H1 (cell line): ENCODE measurements around the gene RNF114. TPM values are rescaled to one million over a fixed set of nuclear protein-coding genes. Genes with fewer than 3 reads are reported as not detected.

Source experiments
- CTCF ChIA-PET: fragments of 300-600 bp; sonication (Branson Sonifier 250); formaldehyde crosslinking; loops from one replicate; lab custom pipeline; 2021; ENCODE audit not compliant: partially characterized antibody; lab: Charles Lee
- POLR2A ChIA-PET: fragments of 300-600 bp; sonication (Branson Sonifier 250); formaldehyde crosslinking; loops from one replicate; lab custom pipeline; 2021; ENCODE audit warnings: inconsistent platforms; ENCODE audit not compliant: partially characterized antibody; lab: Charles Lee
- DNase-seq, 2 experiments: peaks; one replicate each; pipeline versions ENCODE4 v3.0.0 to v3.0.0-alpha.2; 2010 to 2022; ENCODE audit warnings: low spot score in 2 of 2, low read depth in 1 of 2, mixed read lengths in 1 of 2
- FAIRE-seq: peaks from 2 replicates; lab custom pipeline; 2011; peaks lifted over from hg19 to GRCh38; lab: Jason Lieb, UNC
- H2AFZ ChIP-seq: 2 replicates; pipeline ENCODE4 v1.8.1; 2012; ENCODE audit warnings: low read length, inconsistent platforms
- H2AK5ac ChIP-seq: 2 replicates; pipeline ENCODE4 v1.6.1; 2013; ENCODE audit warnings: low read depth, low read length
- H2BK120ac ChIP-seq: replicated peaks from 2 replicates; pipeline ENCODE3; 2013; ENCODE audit warnings: low read depth, low read length, inconsistent platforms
- H2BK12ac ChIP-seq: 2 replicates; pipeline ENCODE4 v1.6.1; 2013; ENCODE audit warnings: low read depth, low read length
- H2BK15ac ChIP-seq: 2 replicates; pipeline ENCODE4 v1.6.1; 2013; ENCODE audit warnings: low read length
- H2BK20ac ChIP-seq: 2 replicates; pipeline ENCODE4 v1.6.1; 2013; ENCODE audit warnings: low read length
- H2BK5ac ChIP-seq: 2 replicates; pipeline ENCODE4 v1.6.1; 2013; ENCODE audit warnings: low read depth, low read length
- H3K14ac ChIP-seq: 2 replicates; pipeline ENCODE4 v1.6.1; 2013; ENCODE audit warnings: inconsistent platforms; ENCODE audit not compliant: insufficient read length
- H3K18ac ChIP-seq: 2 replicates; pipeline ENCODE4 v1.6.1; 2013; ENCODE audit warnings: low read length; ENCODE audit errors: extremely low read depth
- H3K23ac ChIP-seq: 2 replicates; pipeline ENCODE4 v1.6.1; 2013; ENCODE audit warnings: inconsistent platforms; ENCODE audit not compliant: insufficient read length
- H3K23me2 ChIP-seq: 2 replicates; pipeline ENCODE4 v1.6.1; 2013; ENCODE audit warnings: low read depth, low read length
- H3K27ac ChIP-seq: 2 replicates; pipeline ENCODE4 v1.6.1; 2011; ENCODE audit warnings: low read depth, low read length, inconsistent platforms
- H3K27me3 ChIP-seq, 4 experiments: replicated peaks in 1 of 4; 1 replicate in 1 of 4; 2 replicates in 3 of 4; pipeline versions ENCODE4 v1.6.1 to v1.8.1; 2011 to 2013; ENCODE audit warnings: low read length in 3 of 4, mild to moderate bottlenecking in 3 of 4, inconsistent platforms in 2 of 4, mixed read lengths in 2 of 4, moderate library complexity in 1 of 4; ENCODE audit not compliant: control insufficient read depth in 3 of 4, insufficient read depth in 3 of 4; ENCODE audit errors: extremely low read depth in 1 of 4
- H3K36me3 ChIP-seq, 4 experiments: 2 replicates each; pipeline versions ENCODE4 v1.6.1 to v1.8.1; 2011 to 2013; ENCODE audit warnings: mild to moderate bottlenecking in 4 of 4, low read length in 3 of 4, moderate library complexity in 2 of 4, control low read depth in 1 of 4, inconsistent platforms in 1 of 4; ENCODE audit not compliant: insufficient read depth in 4 of 4, control insufficient read depth in 2 of 4
- H3K4ac ChIP-seq: replicated peaks from 2 replicates; pipeline ENCODE3; 2013; ENCODE audit warnings: low read length, low read depth, mixed read lengths, inconsistent platforms; ENCODE audit not compliant: insufficient read length
- H3K4me1 ChIP-seq, 4 experiments: replicated peaks in 1 of 4; 1 replicate in 1 of 4; 2 replicates in 3 of 4; pipeline versions ENCODE4 v1.6.1 to v1.8.1; 2011 to 2013; ENCODE audit warnings: low read length in 3 of 4, inconsistent platforms in 2 of 4, mixed read lengths in 1 of 4; ENCODE audit not compliant: insufficient read depth in 4 of 4, control insufficient read depth in 3 of 4
- H3K4me2 ChIP-seq, 2 experiments: 2 replicates each; pipeline versions ENCODE4 v1.6.1 to v1.8.1; 2011 to 2013; ENCODE audit warnings: low read depth in 2 of 2, low read length in 2 of 2, control low read depth in 1 of 2, inconsistent platforms in 1 of 2, mild to moderate bottlenecking in 1 of 2; ENCODE audit not compliant: insufficient read depth in 1 of 2
- H3K4me3 ChIP-seq, 4 experiments: fragments of 200-600, 300-600 bp in 1 of 4; sonication (generic), shearing (Covaris generic), sonication (Bioruptor Twin) in 1 of 4; 2 replicates each; pipeline versions ENCODE4 v1.5.1 to v1.8.1; 2011 to 2016; ENCODE audit warnings: low read length in 4 of 4, low read depth in 3 of 4, control low read depth in 2 of 4, inconsistent platforms in 2 of 4, mild to moderate bottlenecking in 2 of 4, mixed read lengths in 1 of 4, moderate library complexity in 1 of 4; ENCODE audit not compliant: insufficient read depth in 2 of 4; ENCODE audit errors: extremely low read depth in 1 of 4
- H3K56ac ChIP-seq: replicated peaks from 2 replicates; pipeline ENCODE3; 2013; ENCODE audit warnings: low read depth, mild to moderate bottlenecking, mixed read lengths, low read length, inconsistent platforms; ENCODE audit not compliant: insufficient read length
- H3K79me1 ChIP-seq: 2 replicates; pipeline ENCODE4 v1.6.1; 2013; ENCODE audit warnings: low read depth, low read length, control low read depth
- H3K79me2 ChIP-seq, 2 experiments: 2 replicates each; pipeline versions ENCODE4 v1.6.1 to v1.8.1; 2012 to 2013; ENCODE audit warnings: low read length in 2 of 2, mild to moderate bottlenecking in 2 of 2, inconsistent platforms in 1 of 2; ENCODE audit not compliant: insufficient read depth in 2 of 2, control insufficient read depth in 1 of 2
- H3K9ac ChIP-seq, 4 experiments: replicated peaks in 1 of 4; 1 replicate in 1 of 4; 2 replicates in 3 of 4; pipeline versions ENCODE4 v1.6.1 to v1.8.1; 2011 to 2013; ENCODE audit warnings: low read depth in 3 of 4, low read length in 3 of 4, control low read depth in 2 of 4, mild to moderate bottlenecking in 2 of 4, moderate library complexity in 2 of 4, inconsistent platforms in 1 of 4; ENCODE audit errors: extremely low read depth in 1 of 4
- H3K9me3 ChIP-seq, 2 experiments: 2 replicates each; pipeline versions ENCODE4 v1.6.1 to v1.8.1; 2012 to 2013; ENCODE audit warnings: mild to moderate bottlenecking in 2 of 2, moderate library complexity in 2 of 2, control low read depth in 1 of 2, inconsistent platforms in 1 of 2, low read depth in 1 of 2, low read length in 1 of 2, mixed read lengths in 1 of 2; ENCODE audit not compliant: insufficient read depth in 2 of 2
- H4K20me1 ChIP-seq, 2 experiments: replicated peaks in 1 of 2; 2 replicates each; pipeline versions ENCODE3 to v1.8.1; 2011 to 2013; ENCODE audit warnings: inconsistent platforms in 2 of 2, low read length in 2 of 2, mild to moderate bottlenecking in 1 of 2; ENCODE audit not compliant: insufficient read depth in 2 of 2, control insufficient read depth in 1 of 2
- H4K5ac ChIP-seq: 2 replicates; pipeline ENCODE4 v1.6.1; 2013; ENCODE audit warnings: low read length, low read depth, mixed read lengths, inconsistent platforms; ENCODE audit not compliant: insufficient read length
- H4K8ac ChIP-seq: 2 replicates; pipeline ENCODE4 v1.8.0; 2013; ENCODE audit warnings: mild to moderate bottlenecking, moderate library complexity, low read length, inconsistent platforms; ENCODE audit not compliant: insufficient read depth; ENCODE audit errors: extremely low read depth
- H4K91ac ChIP-seq: replicated peaks from 2 replicates; pipeline ENCODE3; 2013; ENCODE audit warnings: low read length, mixed read lengths, inconsistent platforms; ENCODE audit not compliant: insufficient read length
- ATF3 ChIP-seq: IDR thresholded peaks from 2 replicates; pipeline ENCODE4 v1.6.1; 2011; ENCODE audit warnings: low read depth, mild to moderate bottlenecking, low read length; ENCODE audit not compliant: insufficient read depth
- BACH1 ChIP-seq: IDR thresholded peaks from 2 replicates; pipeline ENCODE4 v1.6.1; 2012; ENCODE audit warnings: low read length, improper control_type of control experiment
- CBX5 ChIP-seq: fragments of 300-800, 300-1000 bp; sonication (generic); IDR thresholded peaks from 2 replicates; pipeline ENCODE4 v1.7.1; 2016; ENCODE audit warnings: antibody characterized with exemption, low read length, low read depth
- CBX8 ChIP-seq: fragments of 300-800, 300-1000 bp; sonication (generic); IDR thresholded peaks from 2 replicates; pipeline ENCODE4 v1.7.1; 2016; ENCODE audit warnings: low read depth, low read length, borderline replicate concordance
- CREB1 ChIP-seq: IDR thresholded peaks from 2 replicates; pipeline ENCODE4 v1.6.1; 2012; ENCODE audit warnings: inconsistent platforms
- GABPA ChIP-seq: IDR thresholded peaks from 2 replicates; pipeline ENCODE4 v1.6.1; 2011; ENCODE audit warnings: mild to moderate bottlenecking, low read length, moderate library complexity, borderline replicate concordance; ENCODE audit not compliant: insufficient read depth
- KDM5A ChIP-seq: fragments of 200-600 bp; IDR thresholded peaks from 2 replicates; pipeline ENCODE4 v1.7.1; 2012; ENCODE audit warnings: mild to moderate bottlenecking, low read length, inconsistent platforms, mixed read lengths
- MAX ChIP-seq: IDR thresholded peaks from 2 replicates; pipeline ENCODE4 v1.6.1; 2012; ENCODE audit warnings: inconsistent platforms
- POLR2A ChIP-seq, 2 experiments: IDR thresholded peaks; 1 replicate in 1 of 2; 2 replicates in 1 of 2; pipeline ENCODE4 v1.6.1; 2011; ENCODE audit warnings: low read depth in 2 of 2, low read length in 2 of 2, mild to moderate bottlenecking in 2 of 2; ENCODE audit errors: control extremely low read depth in 1 of 2
- RXRA ChIP-seq: IDR thresholded peaks from 2 replicates; pipeline ENCODE4 v1.6.1; 2011; ENCODE audit warnings: low read depth, mild to moderate bottlenecking, low read length, moderate library complexity; ENCODE audit not compliant: insufficient read depth
- SIX5 ChIP-seq: IDR thresholded peaks from 2 replicates; pipeline ENCODE4 v1.6.1; 2011; ENCODE audit warnings: mild to moderate bottlenecking, low read depth, low read length
- SP4 ChIP-seq: IDR thresholded peaks from 2 replicates; pipeline ENCODE4 v1.6.1; 2012; ENCODE audit warnings: low read length, inconsistent platforms
- SRF ChIP-seq: IDR thresholded peaks from 2 replicates; pipeline ENCODE4 v1.6.1; 2011; ENCODE audit warnings: mild to moderate bottlenecking, low read depth, low read length, moderate library complexity
- TAF7 ChIP-seq: optimal IDR thresholded peaks from 2 replicates; pipeline ENCODE3; 2011; ENCODE audit warnings: low read depth, mild to moderate bottlenecking, inconsistent platforms, low read length, moderate library complexity, borderline replicate concordance
- YY1 ChIP-seq: IDR thresholded peaks from 2 replicates; pipeline ENCODE4 v1.6.1; 2011; ENCODE audit warnings: low read depth, mild to moderate bottlenecking, low read length
- WGBS, 2 experiments: shearing (Covaris generic) in 1 of 2; methylation state at CpG; one replicate each; pipeline versions ENCODE4 v1.1.6 to v1.1.7; 2013 to 2015; ENCODE audit warnings: low lambda C conversion rate in 2 of 2, mixed read lengths in 2 of 2, inconsistent platforms in 1 of 2, low coverage in 1 of 2, missing lambda C conversion rate in 1 of 2; ENCODE audit not compliant: insufficient replicate concordance in 2 of 2, insufficient coverage in 1 of 2, insufficient read length in 1 of 2; ENCODE audit errors: extremely low coverage in 1 of 2, missing lambda C conversion rate in 1 of 2; 5-methylcytosine and 5-hydroxymethylcytosine counted together
- polyA plus RNA-seq, 7 experiments: library from polyadenylated mRNA; depleted of rRNA in 3 of 7; stranded (reverse) in 5 of 7; unstranded in 2 of 7; fragments of >200 nt in 5 of 7; fragments of 200-250 nt in 2 of 7; gene quantifications; 1 replicate in 5 of 7; 2 replicates in 1 of 7; 4 replicates in 1 of 7; pipeline versions ENCODE4 v1.2.1 to v1.2.3, GENCODE V29; 2011 to 2013; ENCODE audit warnings: missing spikeins in 2 of 7, mixed read lengths in 2 of 7
- total RNA-seq: library from RNA; stranded (reverse); fragmentation: NEBNext Ultra II Directional; extraction: Animal tissue kit (Norgen Biotek cat#: 25700); gene quantifications from 2 replicates; pipeline ENCODE4 v1.2.1, GENCODE V29; 2021

Gene RNF114
- total and polyA plus RNA-seq, 2 of the 8 experiments (the other 6 are each of a cell fraction or from before 2014, with no cell fraction given): 81.7 to 89.9 TPM

- Histone ChIP-seq H4K91ac (no peak overlapping the region), H3K18ac (no peak overlapping the region), H4K5ac (no peak overlapping the region), H3K27me3 (no peaks in the 10 kb centered on the region), H3K79me1 (peaks cover 18% of the 10 kb centered on the region), H2BK120ac (no peak overlapping the region), H3K36me3 (peaks cover 12 to 59% (median 21%) of the 10 kb centered on the region in 4 experiments; a peak in 7 of 8 replicates), H2BK15ac (no peak overlapping the region), H3K14ac (no peak overlapping the region), H4K20me1 (peaks cover 8 to 13% of the 10 kb centered on the region in 2 experiments), H2BK5ac (no peak overlapping the region), H3K27ac (no peak overlapping the region), H3K4me2 (no peak overlapping the region), H3K79me2 (peaks cover 10 to 61% of the 10 kb centered on the region in 2 experiments), H3K9ac (no peak overlapping the region), H4K8ac (no peak overlapping the region), H3K4ac (no peak overlapping the region), H2AFZ (no peak overlapping the region), H2BK20ac (no peak overlapping the region), H3K23ac (no peak overlapping the region), H2BK12ac (no peak overlapping the region), H3K9me3 (no peaks in the 10 kb centered on the region), H3K23me2 (no peaks in the 10 kb centered on the region), H3K4me1 (peaks cover 0 to 7% (median 0%) of the 10 kb centered on the region in 4 experiments; a peak in 3 of 7 replicates), H3K4me3 (no peak overlapping the region), H3K56ac (no peak overlapping the region), H2AK5ac (no peak overlapping the region)
- TF ChIP-seq GABPA: no peak
- no peak for TF ChIP-seq ATF3
- TF ChIP-seq BACH1: no peak
- TF ChIP-seq CBX8: no peak
- TF ChIP-seq TAF7: no peak
- no peak for TF ChIP-seq SP4
- TF ChIP-seq SRF: no peak
- no peak for TF ChIP-seq SIX5
- TF ChIP-seq KDM5A: no peak
- no peak for TF ChIP-seq RXRA
- no peak for TF ChIP-seq CBX5
- TF ChIP-seq MAX: no peak
- TF ChIP-seq YY1: no peak
- no peak for TF ChIP-seq CREB1
- TF ChIP-seq POLR2A (IDR thresholded peaks at IDR 0.05; ENCODE audit: control extremely low read depth in 1 of 2, low read depth in 2 of 2, low read length in 2 of 2): no peak
- WGBS, 2 experiments: 92% methylated on average over 3 of the region's 3 CpGs; no CpG with 5 or more reads in 1 of the 2 experiments
- DNase-seq (no peak), FAIRE-seq (no peak)
- ChIA-PET CTCF (interaction anchor here (0.8 to 1.2 kb wide), 3 partner anchors 12 to 15 kb away, joined by 3 to 5 read pairs (median 3); no protein-coding TSS in a partner anchor), POLR2A (interaction anchor here (0.7 to 1.7 kb wide), 2 partner anchors 11 to 17 kb away, joined by 3 read pairs; no protein-coding TSS in a partner anchor)
Observed at GRCh38 chr20:49942942-49943341, 6.7 kb downstream of the RNF114 start.
